ENCODE data around the gene QSOX2. TPM values are rescaled to one million over a fixed set of nuclear protein-coding genes. Genes with fewer than 3 reads are reported as not detected.

QSOX2 gene
- total and polyA plus RNA-seq, 2 experiments from 2014 or later = 9.2 to 29.2 TPM

DNA sequence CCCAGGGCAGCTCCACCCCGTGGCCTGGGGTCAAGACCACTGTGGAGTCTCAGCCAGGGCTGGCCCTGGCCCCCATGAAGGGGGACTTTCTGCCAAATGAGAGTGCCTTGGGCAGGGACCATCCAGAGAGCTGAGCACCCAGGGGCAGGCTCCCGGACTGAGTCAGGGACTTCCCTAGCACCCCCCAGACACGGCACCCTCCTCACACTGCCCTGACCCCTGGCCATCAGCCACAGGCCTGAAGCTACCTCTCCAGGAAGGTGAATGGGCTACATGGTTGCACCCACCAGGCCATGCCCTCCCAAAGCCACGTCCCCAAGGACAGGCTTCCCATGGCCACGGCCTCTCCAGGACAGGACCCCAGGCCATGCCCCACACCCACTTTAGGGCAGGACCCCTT, 48.8 kb upstream of the QSOX2 start:
- no peak overlapping the region for H3K4me3 ChIP-seq
- no peaks in the 10 kb centered on the region for H3K4me1 ChIP-seq (ENCODE audit: insufficient read depth)
- H3K36me3 Mint-ChIP-seq (ENCODE audit: low read depth) = no peaks in the 10 kb centered on the region
- H3K79me2 ChIP-seq (replicated peaks; ENCODE audit: insufficient read depth) = no peaks in the 10 kb centered on the region
- H3F3A ChIP-seq (replicated peaks; ENCODE audit: low read depth) = peaks cover 9% of the 10 kb centered on the region; the same call in 1 of the 2 replicates
- H3K4me1 Mint-ChIP-seq = peaks cover 5% of the 10 kb centered on the region; the same call in 2 of the 3 replicates
- no peaks in the 10 kb centered on the region for H3K9me2 ChIP-seq (ENCODE audit: insufficient read depth)
- no peaks in the 10 kb centered on the region for H3K9me3 Mint-ChIP-seq
- ATAC-seq = no peak
- H2AFZ ChIP-seq = no peak overlapping the region
- H3K27ac ChIP-seq (ENCODE audit: low read depth) = no peak overlapping the region
- H3K4me2 ChIP-seq = no peak overlapping the region
- no peak for DNase-seq (ENCODE audit: low spot score)
- H3K27me3 Mint-ChIP-seq (ENCODE audit: insufficient read depth, low read depth, poor library complexity) = peaks cover 5% of the 10 kb centered on the region
- no peak overlapping the region for H3K27ac Mint-ChIP-seq
- TF ChIP-seq JUNB (IDR thresholded peaks at IDR 0.05; ENCODE audit: unreplicated experiment) = no peak
- no peak for TF ChIP-seq POLR2AphosphoS5 (IDR thresholded peaks at IDR 0.05; ENCODE audit: low read depth)
- TF ChIP-seq EZH2 (IDR thresholded peaks at IDR 0.05; ENCODE audit: low read depth, unreplicated experiment) = no peak
- no peak for TF ChIP-seq EZH2phosphoT487 (IDR thresholded peaks at IDR 0.05; ENCODE audit: unreplicated experiment)
- TF ChIP-seq REST (IDR thresholded peaks at IDR 0.05; ENCODE audit: unreplicated experiment) = no peak
- no peaks in the 10 kb centered on the region for H4K20me1 ChIP-seq (replicated peaks; ENCODE audit: insufficient read depth)
- no peaks in the 10 kb centered on the region for H3K27me3 ChIP-seq (ENCODE audit: insufficient read depth)
- no peak overlapping the region for H3K4me3 Mint-ChIP-seq
- H3K36me3 ChIP-seq (ENCODE audit: insufficient read depth) = no peaks in the 10 kb centered on the region

DNA sequence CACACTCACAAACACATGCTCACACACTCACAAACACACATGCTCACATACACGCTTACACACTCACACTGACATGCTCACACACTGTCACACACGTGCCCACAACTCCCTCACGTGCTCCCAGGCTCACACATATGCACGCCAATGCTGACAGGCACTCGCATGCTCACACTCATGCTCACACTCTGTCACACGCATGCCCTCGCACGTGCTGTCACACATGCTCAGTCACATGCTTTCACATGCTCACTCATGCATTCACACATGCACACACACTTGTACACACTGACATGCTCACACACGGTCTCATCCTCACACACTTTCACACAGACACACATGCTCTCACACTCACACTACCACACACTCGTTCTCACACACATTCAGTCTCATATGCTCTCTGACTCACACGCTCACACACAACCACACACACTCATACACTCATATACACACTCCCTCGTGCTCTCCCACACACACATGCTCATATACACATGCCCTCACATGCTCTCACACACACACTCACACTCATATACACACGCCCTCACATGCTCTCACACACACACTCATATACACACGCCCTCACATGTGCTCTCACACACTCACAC, 48.0 kb upstream of the QSOX2 start:
- no peaks in the 10 kb centered on the region for H3K27me3 ChIP-seq (ENCODE audit: insufficient read depth)
- no peaks in the 10 kb centered on the region for H3K36me3 ChIP-seq (ENCODE audit: insufficient read depth)
- H2AFZ ChIP-seq = no peak overlapping the region
- peaks cover 11% of the 10 kb centered on the region; the same call in 1 of the 2 replicates for H3F3A ChIP-seq (replicated peaks; ENCODE audit: low read depth)
- no peak overlapping the region for H3K4me3 ChIP-seq
- no peaks in the 10 kb centered on the region for H3K36me3 Mint-ChIP-seq (ENCODE audit: low read depth)
- peaks cover 5% of the 10 kb centered on the region; the same call in 2 of the 3 replicates for H3K4me1 Mint-ChIP-seq
- H3K27me3 Mint-ChIP-seq (ENCODE audit: insufficient read depth, low read depth, poor library complexity) = peaks cover 3% of the 10 kb centered on the region
- H3K9me2 ChIP-seq (ENCODE audit: insufficient read depth) = no peaks in the 10 kb centered on the region
- no peak overlapping the region for H3K4me2 ChIP-seq
- ATAC-seq (no peak), DNase-seq (ENCODE audit: low spot score) (no peak)
- no peaks in the 10 kb centered on the region for H4K20me1 ChIP-seq (replicated peaks; ENCODE audit: insufficient read depth)
- H3K4me1 ChIP-seq (ENCODE audit: insufficient read depth) = no peaks in the 10 kb centered on the region
- no peaks in the 10 kb centered on the region for H3K9me3 Mint-ChIP-seq
- no peak overlapping the region for H3K27ac ChIP-seq (ENCODE audit: low read depth)
- no peak overlapping the region for H3K4me3 Mint-ChIP-seq
- H3K27ac Mint-ChIP-seq = no peak overlapping the region
- H3K79me2 ChIP-seq (replicated peaks; ENCODE audit: insufficient read depth) = no peaks in the 10 kb centered on the region
- no peak for TF ChIP-seq STAT1 (IDR thresholded peaks at IDR 0.05; ENCODE audit: unreplicated experiment)
- no peak for TF ChIP-seq ETS1 (IDR thresholded peaks at IDR 0.05)
- TF ChIP-seq ZNF114 (CRISPR knock-in tag; IDR thresholded peaks at IDR 0.05) = no peak
- TF ChIP-seq EZH2phosphoT487 (IDR thresholded peaks at IDR 0.05; ENCODE audit: unreplicated experiment) = no peak
- TF ChIP-seq, protein P1, sequence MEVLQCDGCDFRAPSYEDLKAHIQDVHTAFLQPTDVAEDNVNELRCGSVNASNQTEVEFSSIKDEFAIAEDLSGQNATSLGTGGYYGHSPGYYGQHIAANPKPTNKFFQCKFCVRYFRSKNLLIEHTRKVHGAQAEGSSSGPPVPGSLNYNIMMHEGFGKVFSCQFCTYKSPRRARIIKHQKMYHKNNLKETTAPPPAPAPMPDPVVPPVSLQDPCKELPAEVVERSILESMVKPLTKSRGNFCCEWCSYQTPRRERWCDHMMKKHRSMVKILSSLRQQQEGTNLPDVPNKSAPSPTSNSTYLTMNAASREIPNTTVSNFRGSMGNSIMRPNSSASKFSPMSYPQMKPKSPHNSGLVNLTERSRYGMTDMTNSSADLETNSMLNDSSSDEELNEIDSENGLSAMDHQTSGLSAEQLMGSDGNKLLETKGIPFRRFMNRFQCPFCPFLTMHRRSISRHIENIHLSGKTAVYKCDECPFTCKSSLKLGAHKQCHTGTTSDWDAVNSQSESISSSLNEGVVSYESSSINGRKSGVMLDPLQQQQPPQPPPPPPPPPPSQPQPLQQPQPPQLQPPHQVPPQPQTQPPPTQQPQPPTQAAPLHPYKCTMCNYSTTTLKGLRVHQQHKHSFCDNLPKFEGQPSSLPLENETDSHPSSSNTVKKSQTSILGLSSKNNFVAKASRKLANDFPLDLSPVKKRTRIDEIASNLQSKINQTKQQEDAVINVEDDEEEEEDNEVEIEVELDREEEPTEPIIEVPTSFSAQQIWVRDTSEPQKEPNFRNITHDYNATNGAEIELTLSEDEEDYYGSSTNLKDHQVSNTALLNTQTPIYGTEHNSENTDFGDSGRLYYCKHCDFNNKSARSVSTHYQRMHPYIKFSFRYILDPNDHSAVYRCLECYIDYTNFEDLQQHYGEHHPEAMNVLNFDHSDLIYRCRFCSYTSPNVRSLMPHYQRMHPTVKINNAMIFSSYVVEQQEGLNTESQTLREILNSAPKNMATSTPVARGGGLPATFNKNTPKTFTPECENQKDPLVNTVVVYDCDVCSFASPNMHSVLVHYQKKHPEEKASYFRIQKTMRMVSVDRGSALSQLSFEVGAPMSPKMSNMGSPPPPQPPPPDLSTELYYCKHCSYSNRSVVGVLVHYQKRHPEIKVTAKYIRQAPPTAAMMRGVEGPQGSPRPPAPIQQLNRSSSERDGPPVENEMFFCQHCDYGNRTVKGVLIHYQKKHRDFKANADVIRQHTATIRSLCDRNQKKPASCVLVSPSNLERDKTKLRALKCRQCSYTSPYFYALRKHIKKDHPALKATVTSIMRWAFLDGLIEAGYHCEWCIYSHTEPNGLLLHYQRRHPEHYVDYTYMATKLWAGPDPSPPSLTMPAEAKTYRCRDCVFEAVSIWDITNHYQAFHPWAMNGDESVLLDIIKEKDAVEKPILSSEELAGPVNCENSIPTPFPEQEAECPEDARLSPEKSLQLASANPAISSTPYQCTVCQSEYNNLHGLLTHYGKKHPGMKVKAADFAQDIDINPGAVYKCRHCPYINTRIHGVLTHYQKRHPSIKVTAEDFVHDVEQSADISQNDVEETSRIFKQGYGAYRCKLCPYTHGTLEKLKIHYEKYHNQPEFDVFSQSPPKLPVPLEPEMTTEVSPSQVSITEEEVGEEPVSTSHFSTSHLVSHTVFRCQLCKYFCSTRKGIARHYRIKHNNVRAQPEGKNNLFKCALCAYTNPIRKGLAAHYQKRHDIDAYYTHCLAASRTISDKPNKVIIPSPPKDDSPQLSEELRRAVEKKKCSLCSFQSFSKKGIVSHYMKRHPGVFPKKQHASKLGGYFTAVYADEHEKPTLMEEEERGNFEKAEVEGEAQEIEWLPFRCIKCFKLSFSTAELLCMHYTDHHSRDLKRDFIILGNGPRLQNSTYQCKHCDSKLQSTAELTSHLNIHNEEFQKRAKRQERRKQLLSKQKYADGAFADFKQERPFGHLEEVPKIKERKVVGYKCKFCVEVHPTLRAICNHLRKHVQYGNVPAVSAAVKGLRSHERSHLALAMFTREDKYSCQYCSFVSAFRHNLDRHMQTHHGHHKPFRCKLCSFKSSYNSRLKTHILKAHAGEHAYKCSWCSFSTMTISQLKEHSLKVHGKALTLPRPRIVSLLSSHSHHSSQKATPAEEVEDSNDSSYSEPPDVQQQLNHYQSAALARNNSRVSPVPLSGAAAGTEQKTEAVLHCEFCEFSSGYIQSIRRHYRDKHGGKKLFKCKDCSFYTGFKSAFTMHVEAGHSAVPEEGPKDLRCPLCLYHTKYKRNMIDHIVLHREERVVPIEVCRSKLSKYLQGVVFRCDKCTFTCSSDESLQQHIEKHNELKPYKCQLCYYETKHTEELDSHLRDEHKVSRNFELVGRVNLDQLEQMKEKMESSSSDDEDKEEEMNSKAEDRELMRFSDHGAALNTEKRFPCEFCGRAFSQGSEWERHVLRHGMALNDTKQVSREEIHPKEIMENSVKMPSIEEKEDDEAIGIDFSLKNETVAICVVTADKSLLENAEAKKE (CRISPR knock-in tag; IDR thresholded peaks at IDR 0.05) = no peak
